SK-N-SH (cell line): Measurements from ENCODE around the gene FAM20B. TPM values are rescaled to one million over a fixed set of nuclear protein-coding genes. Genes with fewer than 3 reads are reported as not detected.
"Not testable (repeated sequence)": the region's sequence is repeated elsewhere in the genome, so short reads cannot be mapped to it uniquely, and the experiment has no call there.

Experiments used
- CTCF ChIA-PET: fragments of 300-600, 350-600 bp; formaldehyde crosslinking; extraction: SDS; loops from one replicate; lab custom pipeline; 2021; lab: Yijun Ruan, JAX
- POLR2A ChIA-PET: fragments of 350-600 bp; sonication (Branson Sonifier 250); formaldehyde crosslinking; extraction: SDS; loops from one replicate; lab custom pipeline; 2020; ENCODE audit warnings: antibody characterized with exemption, inconsistent platforms; lab: Yijun Ruan, JAX
- DNase-seq: peaks from one replicate; pipeline ENCODE4 v3.0.0; 2012
- H2AFZ ChIP-seq: fragments of 200-600 bp; sonication (generic); 2 replicates; pipeline ENCODE4 v1.8.1; 2016; ENCODE audit warnings: antibody characterized with exemption, mild to moderate bottlenecking, low read depth
- H3F3A ChIP-seq: fragments of 200-600 bp; sonication (generic); replicated peaks from 2 replicates; pipeline ENCODE3; 2016; ENCODE audit warnings: antibody characterized with exemption, mild to moderate bottlenecking; ENCODE audit not compliant: insufficient read depth
- H3K27ac ChIP-seq, 2 experiments: fragments of 200-500 bp in 1 of 2; fragments of 200-600 bp in 1 of 2; sonication (Bioruptor generic) in 1 of 2; sonication (generic), shearing (Covaris generic) in 1 of 2; 2 replicates each; pipeline versions ENCODE4 v1.5.1 to v1.6.1; 2014 to 2016; ENCODE audit warnings: low read depth in 2 of 2, inconsistent platforms in 1 of 2, low read length in 1 of 2, mild to moderate bottlenecking in 1 of 2, mixed read lengths in 1 of 2
- H3K27me3 ChIP-seq: fragments of 200-600 bp; sonication (generic), shearing (Covaris generic); 2 replicates; pipeline ENCODE4 v1.6.1; 2016; ENCODE audit warnings: mixed run types; ENCODE audit not compliant: insufficient read depth
- H3K36me3 ChIP-seq, 2 experiments: fragments of 200-500 bp in 1 of 2; fragments of 200-600 bp in 1 of 2; sonication (Bioruptor generic) in 1 of 2; sonication (generic) in 1 of 2; replicated peaks in 1 of 2; 2 replicates each; pipeline versions ENCODE3 to v1.5.1; 2014 to 2016; ENCODE audit warnings: low read length in 1 of 2, mild to moderate bottlenecking in 1 of 2; ENCODE audit not compliant: insufficient read depth in 2 of 2, control insufficient read depth in 1 of 2
- H3K4me1 ChIP-seq, 2 experiments: fragments of 200-500 bp in 1 of 2; fragments of 200-600 bp in 1 of 2; sonication (Bioruptor generic) in 1 of 2; sonication (generic), shearing (Covaris generic) in 1 of 2; 2 replicates each; pipeline versions ENCODE4 v1.5.1 to v1.6.1; 2014 to 2016; ENCODE audit warnings: low read depth in 1 of 2, low read length in 1 of 2, mixed run types in 1 of 2; ENCODE audit not compliant: insufficient read depth in 2 of 2, control insufficient read depth in 1 of 2
- H3K4me2 ChIP-seq: fragments of 200-600 bp; sonication (generic), shearing (Covaris generic); 2 replicates; pipeline ENCODE4 v1.6.1; 2017; ENCODE audit warnings: mixed run types
- H3K4me3 ChIP-seq, 2 experiments: fragments of 200-500 bp in 1 of 2; fragments of 200-600 bp in 1 of 2; sonication (Bioruptor generic) in 1 of 2; sonication (generic), shearing (Covaris generic) in 1 of 2; 2 replicates each; pipeline versions ENCODE4 v1.5.1 to v1.8.1; 2014 to 2016; ENCODE audit warnings: low read depth in 2 of 2, inconsistent platforms in 1 of 2, low read length in 1 of 2, mild to moderate bottlenecking in 1 of 2, mixed read lengths in 1 of 2, moderate library complexity in 1 of 2
- H3K79me2 ChIP-seq: fragments of 200-600 bp; sonication (generic); 2 replicates; pipeline ENCODE4 v1.8.1; 2017; ENCODE audit warnings: mild to moderate bottlenecking; ENCODE audit not compliant: insufficient read depth
- H3K9ac ChIP-seq: fragments of 200-600 bp; sonication (generic); 2 replicates; pipeline ENCODE4 v1.6.1; 2017; ENCODE audit warnings: mixed run types
- H3K9me2 ChIP-seq: fragments of 200-600 bp; sonication (generic); 2 replicates; pipeline ENCODE4 v1.6.1; 2017; ENCODE audit warnings: mixed run types
- H3K9me3 ChIP-seq: fragments of 200-600 bp; sonication (generic); 2 replicates; pipeline ENCODE4 v1.6.1; 2017; ENCODE audit warnings: mixed run types, mild to moderate bottlenecking, moderate library complexity
- H4K20me1 ChIP-seq: fragments of 200-600 bp; sonication (generic); 2 replicates; pipeline ENCODE4 v1.6.1; 2017; ENCODE audit warnings: mild to moderate bottlenecking, mixed run types; ENCODE audit not compliant: insufficient read depth
- ELF1 ChIP-seq: IDR thresholded peaks from 2 replicates; pipeline ENCODE4 v1.4.0; 2012
- EZH2phosphoT487 ChIP-seq: fragments of 200-600 bp; sonication (generic); IDR thresholded peaks from 2 replicates; pipeline ENCODE4 v1.6.1; 2017; ENCODE audit warnings: low read depth, mixed run types, mild to moderate bottlenecking, antibody characterized with exemption, moderate library complexity, borderline replicate concordance
- FOSL2 ChIP-seq: IDR thresholded peaks from 2 replicates; pipeline ENCODE4 v1.4.0; 2012; ENCODE audit warnings: low read depth, mild to moderate bottlenecking, moderate library complexity, borderline replicate concordance
- FOXM1 ChIP-seq: IDR thresholded peaks from 2 replicates; pipeline ENCODE4 v1.4.0; 2012; ENCODE audit warnings: low read depth, mild to moderate bottlenecking
- JUND ChIP-seq: IDR thresholded peaks from 2 replicates; pipeline ENCODE4 v1.4.0; 2012
- MXI1 ChIP-seq: IDR thresholded peaks from 2 replicates; pipeline ENCODE4 v1.6.1; 2012; ENCODE audit warnings: mild to moderate bottlenecking, low read depth, low read length, improper control_type of control experiment
- NRF1 ChIP-seq: IDR thresholded peaks from 2 replicates; pipeline ENCODE4 v1.6.1; 2012; ENCODE audit warnings: low read depth, mild to moderate bottlenecking, low read length
- POLR2AphosphoS5 ChIP-seq: IDR thresholded peaks from 2 replicates; pipeline ENCODE4 v1.6.1; 2012; ENCODE audit warnings: low read depth, low read length
- RCOR1 ChIP-seq: fragments of 150-350 bp; IDR thresholded peaks from 2 replicates; pipeline ENCODE4 v1.6.1; 2017; ENCODE audit warnings: antibody characterized with exemption, low read length
- RFX5 ChIP-seq: IDR thresholded peaks from 2 replicates; pipeline ENCODE4 v1.6.1; 2012; ENCODE audit warnings: mild to moderate bottlenecking, improper control_type of control experiment, low read length
- SMC3 ChIP-seq: IDR thresholded peaks from 2 replicates; pipeline ENCODE4 v1.6.1; 2012; ENCODE audit warnings: low read depth, low read length, improper control_type of control experiment
- TCF12 ChIP-seq: IDR thresholded peaks from 2 replicates; pipeline ENCODE4 v1.4.0; 2012
- TEAD4 ChIP-seq: IDR thresholded peaks from 2 replicates; pipeline ENCODE4 v1.4.0; 2012; ENCODE audit warnings: mild to moderate bottlenecking, borderline replicate concordance; ENCODE audit not compliant: insufficient read depth
- YY1 ChIP-seq: IDR thresholded peaks from 2 replicates; pipeline ENCODE4 v1.4.0; 2012; ENCODE audit warnings: low read depth, mild to moderate bottlenecking
- WGBS: methylation state at CpG from one replicate; pipeline ENCODE4 v1.1.6; 2017; ENCODE audit warnings: low lambda C conversion rate; 5-methylcytosine and 5-hydroxymethylcytosine counted together
- polyA plus RNA-seq, 3 experiments: library from polyadenylated mRNA; depleted of rRNA; stranded (reverse); fragments of >200 nt; gene quantifications; 2 replicates each; pipeline ENCODE4 v1.2.3, GENCODE V29; 2012
- TF ChIP-seq, protein P1 (sequence below): fragments of 150-350 bp; IDR thresholded peaks from 2 replicates; pipeline ENCODE4 v1.6.1; 2016; ENCODE audit warnings: mild to moderate bottlenecking, low read depth, low read length
- TF ChIP-seq, protein P2 (sequence below): fragments of 150-350 bp; IDR thresholded peaks from 2 replicates; pipeline ENCODE4 v1.6.1; 2017; ENCODE audit warnings: antibody characterized with exemption, low read length, low read depth, borderline replicate concordance
- TF ChIP-seq, protein P3 (sequence below): IDR thresholded peaks from 2 replicates; pipeline ENCODE4; 2012
- TF ChIP-seq, protein P4 (sequence below): IDR thresholded peaks from 2 replicates; pipeline ENCODE4 v1.6.1; 2012; ENCODE audit warnings: mild to moderate bottlenecking, low read depth, low read length, moderate library complexity
- TF ChIP-seq, protein P5 (sequence below): fragments of 200-600 bp; sonication (generic); IDR thresholded peaks from 2 replicates; pipeline ENCODE4 v1.6.1; 2017; ENCODE audit warnings: antibody characterized with exemption, mild to moderate bottlenecking, moderate library complexity

Gene FAM20B
- polyA plus RNA-seq, 1 of the 3 experiments (the other 2 are of a cell fraction): 14.9 TPM

DNA sequence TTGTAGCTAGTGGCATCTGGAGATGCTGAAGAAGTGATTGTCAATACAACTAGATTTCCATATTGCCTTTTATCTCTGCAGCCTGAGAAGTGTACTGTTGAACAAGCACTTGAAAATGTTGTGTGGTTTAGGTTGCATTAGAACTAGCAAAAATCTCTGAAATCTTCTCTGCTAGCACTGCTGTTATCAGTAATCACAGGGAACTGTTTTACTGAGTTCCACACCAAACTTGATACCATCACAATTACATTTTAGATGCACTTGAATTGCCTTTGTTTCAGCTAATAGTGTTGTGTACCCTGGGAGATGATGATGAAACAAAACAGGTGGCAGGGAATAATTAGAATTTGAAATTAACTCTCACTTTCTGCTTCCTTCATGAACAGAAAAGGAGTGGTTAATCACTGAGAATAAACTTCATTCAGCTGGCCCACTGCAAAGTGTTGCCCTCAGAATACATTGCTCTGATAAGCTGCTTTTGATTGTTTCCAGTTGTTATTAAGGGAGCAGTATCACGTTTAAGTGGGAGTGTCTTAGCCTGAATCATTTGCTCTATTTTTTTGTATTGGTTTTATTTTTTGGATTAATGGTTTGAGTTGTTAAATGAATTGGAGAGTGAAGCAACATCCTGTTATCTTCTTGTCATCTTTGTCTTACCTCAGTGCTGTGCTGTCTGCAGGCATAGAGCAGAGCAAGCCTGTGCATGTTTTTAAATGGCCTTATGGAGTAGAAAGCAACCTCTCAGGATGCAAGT is 13.0 kb downstream of the FAM20B start (continued):
- TF ChIP-seq, protein P1, sequence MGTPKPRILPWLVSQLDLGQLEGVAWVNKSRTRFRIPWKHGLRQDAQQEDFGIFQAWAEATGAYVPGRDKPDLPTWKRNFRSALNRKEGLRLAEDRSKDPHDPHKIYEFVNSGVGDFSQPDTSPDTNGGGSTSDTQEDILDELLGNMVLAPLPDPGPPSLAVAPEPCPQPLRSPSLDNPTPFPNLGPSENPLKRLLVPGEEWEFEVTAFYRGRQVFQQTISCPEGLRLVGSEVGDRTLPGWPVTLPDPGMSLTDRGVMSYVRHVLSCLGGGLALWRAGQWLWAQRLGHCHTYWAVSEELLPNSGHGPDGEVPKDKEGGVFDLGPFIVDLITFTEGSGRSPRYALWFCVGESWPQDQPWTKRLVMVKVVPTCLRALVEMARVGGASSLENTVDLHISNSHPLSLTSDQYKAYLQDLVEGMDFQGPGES: no peak
- TF ChIP-seq POLR2AphosphoS5 (no peak), ELF1 (no peak), EZH2phosphoT487 (no peak), TCF12 (no peak), FOSL2 (no peak), RFX5 (no peak), MXI1 (peak; percentile 24; the same call in 1 of the 2 replicates), YY1 (no peak), SMC3 (no peak), NRF1 (no peak), FOXM1 (no peak), TEAD4 (no peak), JUND (no peak), RCOR1 (peak; percentile 68)
- TF ChIP-seq, protein P2, sequence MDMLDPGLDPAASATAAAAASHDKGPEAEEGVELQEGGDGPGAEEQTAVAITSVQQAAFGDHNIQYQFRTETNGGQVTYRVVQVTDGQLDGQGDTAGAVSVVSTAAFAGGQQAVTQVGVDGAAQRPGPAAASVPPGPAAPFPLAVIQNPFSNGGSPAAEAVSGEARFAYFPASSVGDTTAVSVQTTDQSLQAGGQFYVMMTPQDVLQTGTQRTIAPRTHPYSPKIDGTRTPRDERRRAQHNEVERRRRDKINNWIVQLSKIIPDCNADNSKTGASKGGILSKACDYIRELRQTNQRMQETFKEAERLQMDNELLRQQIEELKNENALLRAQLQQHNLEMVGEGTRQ: no peak
- TF ChIP-seq, protein P3, sequence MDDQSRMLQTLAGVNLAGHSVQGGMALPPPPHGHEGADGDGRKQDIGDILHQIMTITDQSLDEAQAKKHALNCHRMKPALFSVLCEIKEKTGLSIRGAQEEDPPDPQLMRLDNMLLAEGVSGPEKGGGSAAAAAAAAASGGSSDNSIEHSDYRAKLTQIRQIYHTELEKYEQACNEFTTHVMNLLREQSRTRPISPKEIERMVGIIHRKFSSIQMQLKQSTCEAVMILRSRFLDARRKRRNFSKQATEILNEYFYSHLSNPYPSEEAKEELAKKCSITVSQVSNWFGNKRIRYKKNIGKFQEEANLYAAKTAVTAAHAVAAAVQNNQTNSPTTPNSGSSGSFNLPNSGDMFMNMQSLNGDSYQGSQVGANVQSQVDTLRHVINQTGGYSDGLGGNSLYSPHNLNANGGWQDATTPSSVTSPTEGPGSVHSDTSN: no peak
- TF ChIP-seq, protein P4, sequence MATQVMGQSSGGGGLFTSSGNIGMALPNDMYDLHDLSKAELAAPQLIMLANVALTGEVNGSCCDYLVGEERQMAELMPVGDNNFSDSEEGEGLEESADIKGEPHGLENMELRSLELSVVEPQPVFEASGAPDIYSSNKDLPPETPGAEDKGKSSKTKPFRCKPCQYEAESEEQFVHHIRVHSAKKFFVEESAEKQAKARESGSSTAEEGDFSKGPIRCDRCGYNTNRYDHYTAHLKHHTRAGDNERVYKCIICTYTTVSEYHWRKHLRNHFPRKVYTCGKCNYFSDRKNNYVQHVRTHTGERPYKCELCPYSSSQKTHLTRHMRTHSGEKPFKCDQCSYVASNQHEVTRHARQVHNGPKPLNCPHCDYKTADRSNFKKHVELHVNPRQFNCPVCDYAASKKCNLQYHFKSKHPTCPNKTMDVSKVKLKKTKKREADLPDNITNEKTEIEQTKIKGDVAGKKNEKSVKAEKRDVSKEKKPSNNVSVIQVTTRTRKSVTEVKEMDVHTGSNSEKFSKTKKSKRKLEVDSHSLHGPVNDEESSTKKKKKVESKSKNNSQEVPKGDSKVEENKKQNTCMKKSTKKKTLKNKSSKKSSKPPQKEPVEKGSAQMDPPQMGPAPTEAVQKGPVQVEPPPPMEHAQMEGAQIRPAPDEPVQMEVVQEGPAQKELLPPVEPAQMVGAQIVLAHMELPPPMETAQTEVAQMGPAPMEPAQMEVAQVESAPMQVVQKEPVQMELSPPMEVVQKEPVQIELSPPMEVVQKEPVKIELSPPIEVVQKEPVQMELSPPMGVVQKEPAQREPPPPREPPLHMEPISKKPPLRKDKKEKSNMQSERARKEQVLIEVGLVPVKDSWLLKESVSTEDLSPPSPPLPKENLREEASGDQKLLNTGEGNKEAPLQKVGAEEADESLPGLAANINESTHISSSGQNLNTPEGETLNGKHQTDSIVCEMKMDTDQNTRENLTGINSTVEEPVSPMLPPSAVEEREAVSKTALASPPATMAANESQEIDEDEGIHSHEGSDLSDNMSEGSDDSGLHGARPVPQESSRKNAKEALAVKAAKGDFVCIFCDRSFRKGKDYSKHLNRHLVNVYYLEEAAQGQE: no peak
- TF ChIP-seq, protein P5, sequence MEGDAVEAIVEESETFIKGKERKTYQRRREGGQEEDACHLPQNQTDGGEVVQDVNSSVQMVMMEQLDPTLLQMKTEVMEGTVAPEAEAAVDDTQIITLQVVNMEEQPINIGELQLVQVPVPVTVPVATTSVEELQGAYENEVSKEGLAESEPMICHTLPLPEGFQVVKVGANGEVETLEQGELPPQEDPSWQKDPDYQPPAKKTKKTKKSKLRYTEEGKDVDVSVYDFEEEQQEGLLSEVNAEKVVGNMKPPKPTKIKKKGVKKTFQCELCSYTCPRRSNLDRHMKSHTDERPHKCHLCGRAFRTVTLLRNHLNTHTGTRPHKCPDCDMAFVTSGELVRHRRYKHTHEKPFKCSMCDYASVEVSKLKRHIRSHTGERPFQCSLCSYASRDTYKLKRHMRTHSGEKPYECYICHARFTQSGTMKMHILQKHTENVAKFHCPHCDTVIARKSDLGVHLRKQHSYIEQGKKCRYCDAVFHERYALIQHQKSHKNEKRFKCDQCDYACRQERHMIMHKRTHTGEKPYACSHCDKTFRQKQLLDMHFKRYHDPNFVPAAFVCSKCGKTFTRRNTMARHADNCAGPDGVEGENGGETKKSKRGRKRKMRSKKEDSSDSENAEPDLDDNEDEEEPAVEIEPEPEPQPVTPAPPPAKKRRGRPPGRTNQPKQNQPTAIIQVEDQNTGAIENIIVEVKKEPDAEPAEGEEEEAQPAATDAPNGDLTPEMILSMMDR: no peak

DNA sequence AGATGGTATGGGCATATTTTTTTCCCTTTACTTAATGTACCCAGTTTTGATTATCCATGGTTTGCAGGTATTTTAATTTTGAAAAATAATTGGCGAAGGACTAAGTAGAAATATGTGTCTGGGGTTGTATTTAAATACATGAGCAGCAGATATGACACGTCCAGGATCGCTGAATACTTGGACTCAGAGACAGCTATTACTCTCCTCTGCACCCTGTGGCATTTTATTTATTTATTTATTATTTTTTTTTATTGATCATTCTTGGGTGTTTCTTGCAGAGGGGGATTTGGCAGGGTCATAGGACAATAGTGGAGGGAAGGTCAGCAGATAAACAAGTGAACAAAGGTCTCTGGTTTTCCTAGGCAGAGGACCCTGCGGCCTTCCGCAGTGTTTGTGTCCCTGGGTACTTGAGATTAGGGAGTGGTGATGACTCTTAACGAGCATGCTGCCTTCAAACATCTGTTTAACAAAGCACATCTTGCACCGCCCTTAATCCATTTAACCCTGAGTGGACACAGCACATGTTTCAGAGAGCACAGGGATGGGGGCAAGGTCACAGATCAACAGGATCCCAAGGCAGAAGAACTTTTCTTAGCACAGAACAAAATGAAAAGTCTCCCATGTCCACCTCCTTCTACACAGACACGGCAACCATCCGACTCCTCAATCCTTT is 13.9 kb downstream of the FAM20B start:
- WGBS: 86% methylated on average over 7 of the region's 9 CpGs
- H3K9ac ChIP-seq, CTCF ChIA-PET, DNase-seq, H4K20me1 ChIP-seq, H3K4me3 ChIP-seq, H3K9me3 ChIP-seq, H3K36me3 ChIP-seq, H2AFZ ChIP-seq, H3K27me3 ChIP-seq, H3F3A ChIP-seq, H3K9me2 ChIP-seq, H3K4me2 ChIP-seq: not testable (repeated sequence)
- Histone ChIP-seq H3K27ac (peak overlapping the region in 1 of 2 experiments; percentile 94; a peak in 2 of 4 replicates), H3K79me2 (peaks cover 83% of the 10 kb centered on the region), H3K4me1 (peaks cover 0 to 18% of the 10 kb centered on the region in 2 experiments; a peak in 2 of 4 replicates)
- POLR2A ChIA-PET: interaction anchor here (0.7 kb wide), 1 partner anchor 22 kb away, joined by 4 read pairs; no protein-coding TSS in a partner anchor
